Adrenal gland (tissue), 12 donors: ENCODE results near the gene KRTCAP2. TPM values are rescaled to one million over a fixed set of nuclear protein-coding genes. Genes with fewer than 3 reads are reported as not detected.

ENCODE experiments used
- DNase-seq, 7 donors: peaks; one replicate each; pipeline ENCODE4 v3.0.0-alpha.2; 2019 to 2020
- H3K27ac ChIP-seq, 5 donors: fragments of 200-600 bp; sonication (generic) in 4 of 5; 1 replicate in 3 of 5; 2 replicates in 2 of 5; pipeline versions ENCODE4 v1.5.1 to v1.8.0; 2016 to 2020; ENCODE audit warnings: mild to moderate bottlenecking in 1 of 5
- H3K27me3 ChIP-seq: fragments of 200-600 bp; 2 replicates; pipeline ENCODE4 v1.8.0; 2021
- H3K36me3 ChIP-seq, 2 donors: fragments of 200-600 bp; replicated peaks in 1 of 2; 1 replicate in 1 of 2; 2 replicates in 1 of 2; pipeline versions ENCODE4 v1.5.1 to v1.8.0; 2018 to 2022
- H3K4me1 ChIP-seq, 2 donors: fragments of 200-600 bp; replicated peaks in 1 of 2; 1 replicate in 1 of 2; 2 replicates in 1 of 2; pipeline versions ENCODE4 v1.5.1 to v1.8.0; 2018 to 2021
- H3K4me3 ChIP-seq, 4 donors: fragments of 200-600 bp; sonication (generic) in 3 of 4; one replicate each; pipeline ENCODE4 v1.5.1; 2016 to 2018
- H3K9me3 ChIP-seq, 3 donors: fragments of 200-600 bp; sonication (generic) in 1 of 3; replicated peaks in 1 of 3; 1 replicate in 2 of 3; 2 replicates in 1 of 3; pipeline versions ENCODE4 v1.5.1 to v1.8.0; 2016 to 2021
- CTCF ChIP-seq, 6 experiments: fragments of 450-650 bp in 4 of 6; fragments of 200-600 bp in 2 of 6; sonication (generic) in 1 of 6; IDR thresholded peaks; 1 replicate in 5 of 6; 2 replicates in 1 of 6; pipeline versions ENCODE4 v1.5.1 to v1.8.0; 2016 to 2021; ENCODE audit warnings: antibody characterized with exemption in 6 of 6, mild to moderate bottlenecking in 2 of 6, moderate library complexity in 1 of 6
- POLR2A ChIP-seq, 2 donors: fragments of 450-650 bp; IDR thresholded peaks; one replicate each; pipeline ENCODE4 v1.6.1; 2017; ENCODE audit warnings: antibody characterized with exemption in 2 of 2, mild to moderate bottlenecking in 2 of 2, moderate library complexity in 1 of 2
- WGBS, 4 donors: extraction: QIAGEN DNeasy Blood & Tissue Kit in 2 of 4; methylation state at CpG; one replicate each; pipeline versions ENCODE4 v1.1.5 to v1.1.7; 2013 to 2017; 5-methylcytosine and 5-hydroxymethylcytosine counted together
- intact Hi-C, 2 donors: fragments of 100-400 bp; cut with DNase I; formaldehyde crosslinking; loops; one replicate each; pipeline versions ENCODE4 v1.14.1 to v1.15.0; 2022 to 2023
- polyA plus RNA-seq, 3 donors: library from polyadenylated mRNA; stranded (reverse); fragments of 200-250 nt in 2 of 3; fragments of 350-450 nt in 1 of 3; fragmentation: Illumina TruSeq in 1 of 3; extraction: RNeasy Lipid Tissue Mini Kit (QIAGEN cat#74804) in 1 of 3; gene quantifications; one replicate each; pipeline ENCODE4 v1.2.3, GENCODE V29; 2013 to 2014
- total RNA-seq, 9 donors: library from RNA; depleted of rRNA in 4 of 9; stranded (reverse); fragments of >200 nt in 4 of 9; fragments of 120-200 nt in 1 of 9; fragmentation: NEBNext Ultra II Directional in 1 of 9; extraction: Animal tissue kit (Norgen Biotek cat#: 25700) in 1 of 9; gene quantifications; one replicate each; pipeline versions ENCODE4 v1.1.0 to v1.2.4, GENCODE V29; 2013 to 2023
- donor health status: healthy with polysubstance abuse.
- donor health status: Bipolar disorder and iron deficiency.
- donor health status: DM: yes; HTN: yes; CAD: no.
- donor health status: DM: no; HTN: no; CAD: no.
- donor health status: DM: no; HTN: no; CAD: no.
- donor health status: DM: yes; HTN: yes; CAD: no.

KRTCAP2 gene
- total and polyA plus RNA-seq, 12 donors = 76.1 to 806 (median 191) TPM

- intact Hi-C loops = loop anchor here in 1 of 2 donors (5.0 kb wide), 1 partner anchor 35 kb away; a partner anchor contains a TSS
- peak overlapping the region in 4 of 5 donors; percentile 80 to 98 (median 92) for H3K27ac ChIP-seq
- H3K27me3 ChIP-seq = no peaks in the 10 kb centered on the region
- H3K4me3 ChIP-seq = peak overlapping the region in 1 of 4 donors; percentile 79
- peak; percentile 65 to 90 (median 82) for TF ChIP-seq CTCF (IDR thresholded peaks at IDR 0.05)
- no peak for TF ChIP-seq POLR2A (IDR thresholded peaks at IDR 0.05)
- 15 to 22% (median 20%) methylated on average over 11 to 13 of the region's 13 CpGs for WGBS, 4 donors
- H3K36me3 ChIP-seq = no peaks in the 10 kb centered on the region
- H3K9me3 ChIP-seq = no peaks in the 10 kb centered on the region
- peaks cover 24 to 30% of the 10 kb centered on the region in 2 donors for H3K4me1 ChIP-seq
- DNase-seq = peak; percentile 83 to 96 (median 88)
Observed at GRCh38 chr1:155206891-155207805, 34.0 kb upstream of the KRTCAP2 start.

GRCh38 chr1:155205969-155206593 lies 33.0 kb upstream of the KRTCAP2 start:
- TF ChIP-seq POLR2A (IDR thresholded peaks at IDR 0.05) (no peak), CTCF (IDR thresholded peaks at IDR 0.05) (no peak)
- no peaks in the 10 kb centered on the region for H3K36me3 ChIP-seq
- peaks cover 24 to 30% of the 10 kb centered on the region in 2 donors for H3K4me1 ChIP-seq
- H3K27ac ChIP-seq = no peak overlapping the region
- intact Hi-C loops = loop anchor here in 1 of 2 donors (5.0 kb wide), 1 partner anchor 36 kb away; a partner anchor contains a TSS
- DNase-seq = no peak
- no peaks in the 10 kb centered on the region for H3K27me3 ChIP-seq
- WGBS, 4 donors = 57 to 70% (median 67%) methylated on average over 8 to 9 of the region's 9 CpGs
- no peaks in the 10 kb centered on the region for H3K9me3 ChIP-seq
- H3K4me3 ChIP-seq = no peak overlapping the region

- H3K9me3 ChIP-seq = no peaks in the 10 kb centered on the region
- peaks cover 24 to 27% of the 10 kb centered on the region in 2 donors for H3K4me1 ChIP-seq
- H3K4me3 ChIP-seq = no peak overlapping the region
- no peak for DNase-seq
- no peak overlapping the region for H3K27ac ChIP-seq
- no peak for TF ChIP-seq POLR2A (IDR thresholded peaks at IDR 0.05)
- TF ChIP-seq CTCF (IDR thresholded peaks at IDR 0.05) = no peak
- intact Hi-C loops = loop anchor here in 1 of 2 donors (5.0 kb wide), 1 partner anchor 37 kb away; a partner anchor contains a TSS
- H3K36me3 ChIP-seq = no peaks in the 10 kb centered on the region
- H3K27me3 ChIP-seq = no peaks in the 10 kb centered on the region
- WGBS, 4 donors = 92 to 94% (median 93%) methylated on average over 10 to 14 of the region's 14 CpGs
Observed at GRCh38 chr1:155205035-155205434, 31.9 kb upstream of the KRTCAP2 start.
